IMR-90 (cell line): ENCODE data around the gene PRIMA1. TPM values are rescaled to one million over a fixed set of nuclear protein-coding genes. Genes with fewer than 3 reads are reported as not detected.

Source experiments
- ATAC-seq: fragments of 200-7000 bp; cut with Tn5 transposase; 2 replicates; pipeline ENCODE4 v1.9.1; 2020; ENCODE audit warnings: low read depth, mild to moderate bottlenecking, moderate library complexity
- BruUV-seq: library from RNA; stranded (reverse); fragments of 400-500 nt; replicated peaks from 2 replicates; lab custom pipeline; 2021; lab: Mats Ljungman, UMichigan
- CTCF ChIA-PET: fragments of 300-600 bp; formaldehyde crosslinking; extraction: SDS; loops from one replicate; lab custom pipeline; 2021; ENCODE audit warnings: antibody characterized with exemption; lab: Yijun Ruan, JAX
- POLR2A ChIA-PET: fragments of 300-600 bp; sonication (Branson Sonifier 250); formaldehyde crosslinking; loops from one replicate; lab custom pipeline; 2022; ENCODE audit warnings: antibody characterized with exemption; ENCODE audit not compliant: unreplicated experiment; lab: Charles Lee
- DNase-seq: peaks from one replicate; pipeline ENCODE4 v3.0.0; 2013
- H2AFZ ChIP-seq: replicated peaks from 2 replicates; pipeline ENCODE3; 2013; ENCODE audit warnings: low read length, mild to moderate bottlenecking; ENCODE audit not compliant: poor library complexity
- H2AK5ac ChIP-seq: 2 replicates; pipeline ENCODE4 v1.6.1; 2013; ENCODE audit warnings: low read depth, low read length, inconsistent platforms
- H2AK9ac ChIP-seq: replicated peaks from 2 replicates; pipeline ENCODE3; 2013; ENCODE audit warnings: mild to moderate bottlenecking, low read depth, low read length, moderate library complexity; ENCODE audit not compliant: poor library complexity
- H2BK120ac ChIP-seq: 2 replicates; pipeline ENCODE4 v1.6.1; 2013; ENCODE audit warnings: low read depth, low read length, inconsistent platforms
- H2BK15ac ChIP-seq: 3 replicates; pipeline ENCODE4 v1.6.1; 2013; ENCODE audit warnings: low read depth, low read length, inconsistent platforms
- H2BK20ac ChIP-seq: 2 replicates; pipeline ENCODE4 v1.6.1; 2013; ENCODE audit warnings: low read depth, mild to moderate bottlenecking, inconsistent platforms, low read length, moderate library complexity
- H2BK5ac ChIP-seq: 2 replicates; pipeline ENCODE4 v1.6.1; 2013; ENCODE audit warnings: mild to moderate bottlenecking, low read depth, low read length, inconsistent platforms; ENCODE audit not compliant: poor library complexity, severe bottlenecking
- H3K14ac ChIP-seq: replicated peaks from 2 replicates; pipeline ENCODE4 v1.6.1; 2013; ENCODE audit warnings: low read depth, low read length, inconsistent platforms
- H3K18ac ChIP-seq: 2 replicates; pipeline ENCODE4 v1.6.1; 2013; ENCODE audit warnings: low read depth, low read length, control low read depth
- H3K23ac ChIP-seq: 2 replicates; pipeline ENCODE4 v1.6.1; 2013; ENCODE audit warnings: low read depth, low read length, inconsistent platforms
- H3K27ac ChIP-seq: 2 replicates; pipeline ENCODE4 v1.5.1; 2013; ENCODE audit warnings: mild to moderate bottlenecking, control low read depth, low read length; ENCODE audit not compliant: insufficient read depth
- H3K27me3 ChIP-seq: 2 replicates; pipeline ENCODE4 v1.6.1; 2013; ENCODE audit warnings: low read length; ENCODE audit not compliant: control insufficient read depth, insufficient read depth
- H3K36me3 ChIP-seq: 2 replicates; pipeline ENCODE4 v1.6.1; 2013; ENCODE audit warnings: low read length, mixed read lengths; ENCODE audit not compliant: control insufficient read depth, insufficient read depth
- H3K4ac ChIP-seq: 2 replicates; pipeline ENCODE4 v1.6.1; 2013; ENCODE audit warnings: low read depth, low read length, inconsistent platforms
- H3K4me1 ChIP-seq: 2 replicates; pipeline ENCODE4 v1.6.1; 2013; ENCODE audit warnings: low read length, mixed read lengths; ENCODE audit not compliant: control insufficient read depth, insufficient read depth
- H3K4me2 ChIP-seq: 2 replicates; pipeline ENCODE4 v1.6.1; 2013; ENCODE audit warnings: low read depth, mild to moderate bottlenecking, control low read depth, low read length, moderate library complexity
- H3K4me3 ChIP-seq: 2 replicates; pipeline ENCODE4 v1.5.1; 2013; ENCODE audit warnings: low read depth, mild to moderate bottlenecking, control low read depth, low read length, moderate library complexity; ENCODE audit not compliant: insufficient read depth
- H3K56ac ChIP-seq: 2 replicates; pipeline ENCODE4 v1.6.1; 2013; ENCODE audit warnings: low read length, inconsistent platforms; ENCODE audit not compliant: insufficient read depth; ENCODE audit errors: extremely low read depth
- H3K79me1 ChIP-seq, 2 experiments: 2 replicates each; pipeline ENCODE4 v1.6.1; 2013; ENCODE audit warnings: low read length in 2 of 2, inconsistent platforms in 1 of 2, low read depth in 1 of 2
- H3K9ac ChIP-seq: 2 replicates; pipeline ENCODE4 v1.6.1; 2013; ENCODE audit warnings: low read depth, low read length, control low read depth
- H3K9me1 ChIP-seq: 2 replicates; pipeline ENCODE4 v1.6.1; 2013; ENCODE audit warnings: low read length, inconsistent platforms; ENCODE audit not compliant: insufficient read depth
- H3K9me3 ChIP-seq: 2 replicates; pipeline ENCODE4 v1.6.1; 2013; ENCODE audit warnings: low read length; ENCODE audit not compliant: control insufficient read depth, insufficient read depth
- H4K20me1 ChIP-seq: 2 replicates; pipeline ENCODE4 v1.6.1; 2013; ENCODE audit warnings: low read length, inconsistent platforms; ENCODE audit not compliant: insufficient read depth
- H4K5ac ChIP-seq: 2 replicates; pipeline ENCODE4 v1.6.1; 2013; ENCODE audit warnings: mild to moderate bottlenecking, low read depth, low read length, control low read depth
- H4K8ac ChIP-seq, 2 experiments: 2 replicates each; pipeline ENCODE4 v1.6.1; 2013; ENCODE audit warnings: low read depth in 2 of 2, low read length in 2 of 2, control low read depth in 1 of 2, inconsistent platforms in 1 of 2
- H4K91ac ChIP-seq: 2 replicates; pipeline ENCODE4 v1.6.1; 2013; ENCODE audit warnings: low read depth, low read length, inconsistent platforms; ENCODE audit not compliant: insufficient read depth
- BHLHE40 ChIP-seq: fragments of 150-350 bp; IDR thresholded peaks from 2 replicates; pipeline ENCODE4 v1.6.1; 2016; ENCODE audit warnings: mild to moderate bottlenecking, low read depth, low read length
- CEBPB ChIP-seq: IDR thresholded peaks from 2 replicates; pipeline ENCODE4 v1.6.1; 2012; ENCODE audit warnings: low read depth, low read length, improper control_type of control experiment
- FOS ChIP-seq: fragments of 150-350 bp; IDR thresholded peaks from 2 replicates; pipeline ENCODE4 v1.6.1; 2016; ENCODE audit warnings: low read depth, low read length
- MAFK ChIP-seq: IDR thresholded peaks from 2 replicates; pipeline ENCODE4 v1.6.1; 2012; ENCODE audit warnings: low read depth, low read length, improper control_type of control experiment
- MAZ ChIP-seq: IDR thresholded peaks from 2 replicates; pipeline ENCODE4 v1.6.1; 2012; ENCODE audit warnings: low read depth, mild to moderate bottlenecking, low read length, improper control_type of control experiment, moderate library complexity, borderline replicate concordance
- NFE2L2 ChIP-seq: fragments of 150-350 bp; IDR thresholded peaks from 2 replicates; pipeline ENCODE4 v1.6.1; 2016; ENCODE audit warnings: low read depth, mild to moderate bottlenecking, low read length
- POLR2A ChIP-seq: IDR thresholded peaks from 2 replicates; pipeline ENCODE4 v1.6.1; 2012; ENCODE audit warnings: mild to moderate bottlenecking, low read depth, low read length
- RAD21 ChIP-seq: IDR thresholded peaks from 2 replicates; pipeline ENCODE4 v1.6.1; 2012; ENCODE audit warnings: low read length, improper control_type of control experiment
- RCOR1 ChIP-seq: IDR thresholded peaks from 2 replicates; pipeline ENCODE4 v1.6.1; 2012; ENCODE audit warnings: mild to moderate bottlenecking, low read length, improper control_type of control experiment; ENCODE audit not compliant: insufficient replicate concordance
- RFX5 ChIP-seq: IDR thresholded peaks from 2 replicates; pipeline ENCODE4 v1.8.0; 2012; ENCODE audit warnings: low read depth, mild to moderate bottlenecking, low read length, moderate library complexity
- SMC3 ChIP-seq: fragments of 150-350 bp; IDR thresholded peaks from 2 replicates; pipeline ENCODE4 v1.6.1; 2016; ENCODE audit warnings: low read depth, mild to moderate bottlenecking, antibody characterized with exemption, low read length, moderate library complexity
- WGBS, 2 experiments: methylation state at CpG; one replicate each; pipeline versions ENCODE4 v1.1.5 to v1.1.7; 2013; ENCODE audit warnings: missing lambda C conversion rate in 2 of 2; ENCODE audit not compliant: insufficient read length in 1 of 2; ENCODE audit errors: extremely low coverage in 2 of 2; 5-methylcytosine and 5-hydroxymethylcytosine counted together
- dilution Hi-C: fragments of 300-500 bp; cut with HindIII; formaldehyde crosslinking; loops from one replicate; pipeline ENCODE4 v1.14.3; 2018; ENCODE audit warnings: low sequenced_read_pairs; ENCODE audit not compliant: unreplicated experiment
- in situ Hi-C: fragments of 300-500 bp; cut with MboI; formaldehyde crosslinking; loops from 3 replicates; pipeline ENCODE4 v1.14.3; 2019; ENCODE audit warnings: low sequenced_read_pairs, inconsistent platforms, mixed read lengths
- intact Hi-C: fragments of 100-400 bp; cut with micrococcal nuclease; formaldehyde crosslinking; loops from 2 replicates; pipeline ENCODE4 v1.10.0; 2022
- polyA plus RNA-seq, 3 experiments: library from polyadenylated mRNA; depleted of rRNA; stranded (reverse); fragments of >200 nt; gene quantifications; 2 replicates each; pipeline ENCODE4 v1.2.3, GENCODE V29; 2012; ENCODE audit warnings: low replicate concordance in 1 of 3
- total RNA-seq: library from RNA; depleted of rRNA; stranded (reverse); fragments of >200 nt; gene quantifications from 2 replicates; pipeline ENCODE4 v1.2.3, GENCODE V29; 2012
- TF ChIP-seq, protein P1 (sequence below): fragments of 150-350 bp; IDR thresholded peaks from 2 replicates; pipeline ENCODE4 v1.6.1; 2016; ENCODE audit warnings: low read depth, mild to moderate bottlenecking, low read length, moderate library complexity, borderline replicate concordance

The PRIMA1 gene
- total and polyA plus RNA-seq, 2 of the 4 experiments (the other 2 are of a cell fraction) = not detected

DNA sequence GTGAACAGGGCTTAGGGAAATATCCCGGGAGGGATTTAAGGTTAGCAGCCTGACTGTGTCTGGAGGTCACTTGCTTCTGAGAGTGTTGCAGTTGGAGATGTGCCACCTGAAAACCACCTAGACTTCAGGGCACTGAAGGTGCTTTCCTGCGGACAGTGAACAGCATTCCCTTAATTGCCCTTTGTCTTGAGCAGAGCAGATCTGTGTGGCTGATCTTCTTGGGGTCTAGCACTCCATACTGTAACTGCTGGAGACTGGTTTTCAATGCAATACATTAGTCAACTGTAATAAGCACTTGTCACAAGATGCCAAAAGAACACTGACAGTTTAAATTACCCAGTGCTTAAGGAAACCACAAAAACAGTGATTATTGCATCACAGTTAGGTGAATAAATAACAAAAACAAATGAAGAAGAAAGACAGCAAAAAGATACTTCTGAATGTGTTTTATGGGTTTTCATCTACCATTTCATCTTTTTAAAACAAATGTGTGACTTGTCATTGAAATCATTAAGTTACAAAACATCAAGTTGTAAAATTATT lies 111.8 kb downstream of the PRIMA1 start:
- intact Hi-C loops = no loop called here
- no peak overlapping the region for H2AFZ ChIP-seq
- in situ Hi-C loops = no loop called here

More for the DNA sequence above, 111.8 kb downstream of the PRIMA1 start:
- H3K9ac ChIP-seq = no peak overlapping the region
- no peak overlapping the region for H3K4me2 ChIP-seq
- ATAC-seq (no peak), DNase-seq (no peak)
- dilution Hi-C loops = no loop called here
- no peak overlapping the region for H2BK5ac ChIP-seq
- no peaks in the 10 kb centered on the region for H3K27me3 ChIP-seq
- H4K20me1 ChIP-seq = no peaks in the 10 kb centered on the region
- H3K27ac ChIP-seq = no peak overlapping the region
- no CpG with 5 or more reads among the region's 2 CpGs for WGBS, 2 experiments
- BruUV-seq = no TSS peak
- no peak overlapping the region for H3K56ac ChIP-seq
- no peak; the same call in 1 of the 2 replicates for TF ChIP-seq CEBPB
- TF ChIP-seq, protein P1, sequence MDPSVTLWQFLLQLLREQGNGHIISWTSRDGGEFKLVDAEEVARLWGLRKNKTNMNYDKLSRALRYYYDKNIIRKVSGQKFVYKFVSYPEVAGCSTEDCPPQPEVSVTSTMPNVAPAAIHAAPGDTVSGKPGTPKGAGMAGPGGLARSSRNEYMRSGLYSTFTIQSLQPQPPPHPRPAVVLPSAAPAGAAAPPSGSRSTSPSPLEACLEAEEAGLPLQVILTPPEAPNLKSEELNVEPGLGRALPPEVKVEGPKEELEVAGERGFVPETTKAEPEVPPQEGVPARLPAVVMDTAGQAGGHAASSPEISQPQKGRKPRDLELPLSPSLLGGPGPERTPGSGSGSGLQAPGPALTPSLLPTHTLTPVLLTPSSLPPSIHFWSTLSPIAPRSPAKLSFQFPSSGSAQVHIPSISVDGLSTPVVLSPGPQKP = no peak
- TF ChIP-seq NFE2L2 = no peak
- TF ChIP-seq MAZ = no peak
- no peak for TF ChIP-seq SMC3
- no peak for TF ChIP-seq RCOR1
- TF ChIP-seq MAFK = no peak
- no peak for TF ChIP-seq BHLHE40
- no peak for TF ChIP-seq RAD21
- TF ChIP-seq FOS = no peak
- no peak for TF ChIP-seq RFX5
- no peak for TF ChIP-seq POLR2A
- H2AK9ac ChIP-seq = no peak overlapping the region
- no peaks in the 10 kb centered on the region for H3K4me1 ChIP-seq
- H3K9me3 ChIP-seq = peaks cover 2% of the 10 kb centered on the region; the same call in 1 of the 2 replicates
- no peak overlapping the region for H2BK20ac ChIP-seq
- H3K4me3 ChIP-seq = no peak overlapping the region
- H3K9me1 ChIP-seq = no peaks in the 10 kb centered on the region
- no peak overlapping the region for H4K8ac ChIP-seq
- H3K36me3 ChIP-seq = no peaks in the 10 kb centered on the region
- no peak overlapping the region for H4K91ac ChIP-seq
- H3K4ac ChIP-seq = no peak overlapping the region
- no peak overlapping the region for H3K23ac ChIP-seq
- POLR2A ChIA-PET = no interaction called here
- H2BK15ac ChIP-seq = no peak overlapping the region
- H3K14ac ChIP-seq = no peak overlapping the region
- H4K5ac ChIP-seq = no peak overlapping the region
- H2BK120ac ChIP-seq = no peak overlapping the region
- H2AK5ac ChIP-seq = no peak overlapping the region
- no peak overlapping the region for H3K18ac ChIP-seq
- CTCF ChIA-PET = no interaction called here
- no peaks in the 10 kb centered on the region for H3K79me1 ChIP-seq
